Peyer's patch (tissue), 4 donors: ENCODE data around the gene SLC41A2.

Experiments
- CTCF ChIP-seq, 6 experiments: fragments of 450-650 bp in 4 of 6; fragments of 200-600 bp in 2 of 6; sonication (generic) in 1 of 6; IDR thresholded peaks; one replicate each; pipeline ENCODE4 v1.5.1; 2017 to 2019; ENCODE audit warnings: antibody characterized with exemption in 6 of 6, mild to moderate bottlenecking in 3 of 6, moderate library complexity in 1 of 6
- POLR2A ChIP-seq, 2 donors: fragments of 450-650 bp; IDR thresholded peaks; one replicate each; pipeline ENCODE4 v1.5.1; 2017; ENCODE audit warnings: antibody characterized with exemption in 2 of 2, mild to moderate bottlenecking in 2 of 2, moderate library complexity in 2 of 2

GRCh38 chr12:104976703-104977102 is 18.6 kb upstream of the SLC41A2 start:
- TF ChIP-seq CTCF (IDR thresholded peaks at IDR 0.05): no peak
- TF ChIP-seq POLR2A (IDR thresholded peaks at IDR 0.05): no peak
